K562 (cell line): ENCODE measurements around the gene TMEM63C. TPM values are rescaled to one million over a fixed set of nuclear protein-coding genes. Genes with fewer than 3 reads are reported as not detected.

Experiments
- ATAC-seq: fragments of 200-7000 bp; cut with Tn5 transposase; 3 replicates; pipeline ENCODE4 v1.9.1; 2020; ENCODE audit warnings: moderate library complexity
- BruUV-seq: library from RNA; stranded (reverse); fragments of 400-500 nt; replicated peaks from 2 replicates; lab custom pipeline; 2021; lab: Mats Ljungman, UMichigan
- CTCF ChIA-PET: fragments of 300-600 bp; formaldehyde crosslinking; extraction: SDS; loops from one replicate; lab custom pipeline; 2021; ENCODE audit warnings: low intra/inter-chr PET ratio; lab: Yijun Ruan, JAX
- POLR2A ChIA-PET: fragments of 300-600, 350-650 bp; sonication (Branson Sonifier 250); formaldehyde crosslinking; extraction: SDS; loops from one replicate; lab custom pipeline; 2021; ENCODE audit warnings: antibody characterized with exemption, inconsistent platforms; lab: Yijun Ruan, JAX
- DNase-seq, 4 experiments: peaks; one replicate each; pipeline versions ENCODE4 v3.0.0 to v3.0.0-alpha.2; 2011 to 2018; ENCODE audit warnings: low spot score in 3 of 4, mixed read lengths in 3 of 4; ENCODE audit errors: extremely low read depth in 1 of 4
- FAIRE-seq: peaks from 2 replicates; lab custom pipeline; 2011; peaks lifted over from hg19 to GRCh38; lab: Jason Lieb, UNC
- H2AFZ ChIP-seq: 2 replicates; pipeline ENCODE4 v1.6.0; 2011; ENCODE audit warnings: low read depth, low read length, control low read depth, inconsistent platforms
- H3K27ac ChIP-seq: fragments of 200-600 bp; 3 replicates; pipeline ENCODE4 v1.8.0; 2011; ENCODE audit warnings: low read depth, mild to moderate bottlenecking, control low read depth, inconsistent platforms, low read length, moderate library complexity, mixed read lengths; ENCODE audit errors: extremely low read depth
- H3K27me3 ChIP-seq, 2 experiments: fragments of 300-600 bp in 1 of 2; 2 replicates in 1 of 2; 3 replicates in 1 of 2; pipeline versions ENCODE4 v1.6.0 to v1.8.0; 2011; ENCODE audit warnings: inconsistent platforms in 2 of 2, low read length in 2 of 2, mild to moderate bottlenecking in 1 of 2, mixed read lengths in 1 of 2, moderate library complexity in 1 of 2; ENCODE audit not compliant: control insufficient read depth in 2 of 2, insufficient read depth in 2 of 2
- H3K36me3 ChIP-seq: fragments of 300-600 bp; 3 replicates; pipeline ENCODE4 v1.8.0; 2011; ENCODE audit warnings: mild to moderate bottlenecking, low read length, inconsistent platforms; ENCODE audit not compliant: control insufficient read depth, insufficient read depth
- H3K4me1 ChIP-seq, 2 experiments: fragments of 200-600 bp in 1 of 2; replicated peaks in 1 of 2; 2 replicates in 1 of 2; 3 replicates in 1 of 2; pipeline versions ENCODE4 v1.5.1 to v1.8.0; 2011; ENCODE audit warnings: inconsistent platforms in 2 of 2, low read length in 2 of 2, mild to moderate bottlenecking in 1 of 2, mixed read lengths in 1 of 2, moderate library complexity in 1 of 2; ENCODE audit not compliant: control insufficient read depth in 2 of 2, insufficient read depth in 2 of 2
- H3K4me2 ChIP-seq: 2 replicates; pipeline ENCODE4 v1.6.1; 2011; ENCODE audit warnings: low read length, control low read depth, inconsistent platforms, mixed read lengths; ENCODE audit not compliant: insufficient read depth
- H3K4me3 ChIP-seq: fragments of 200-600 bp; sonication (generic), shearing (Covaris generic); 2 replicates; pipeline ENCODE4 v1.5.1; 2016; ENCODE audit warnings: control low read depth, inconsistent platforms
- H3K79me2 ChIP-seq: fragments of 200-600 bp; 3 replicates; pipeline ENCODE4 v1.8.0; 2011; ENCODE audit warnings: low read length, inconsistent platforms; ENCODE audit not compliant: control insufficient read depth, insufficient read depth
- H3K9ac ChIP-seq, 2 experiments: 2 replicates each; pipeline versions ENCODE4 v1.6.0 to v1.6.1; 2011; ENCODE audit warnings: low read depth in 2 of 2, low read length in 2 of 2, control low read depth in 1 of 2, inconsistent platforms in 1 of 2, mild to moderate bottlenecking in 1 of 2, mixed read lengths in 1 of 2; ENCODE audit not compliant: insufficient read depth in 1 of 2
- H3K9me1 ChIP-seq: one replicate; pipeline ENCODE4 v1.6.0; 2011; ENCODE audit warnings: inconsistent platforms, mild to moderate bottlenecking, low read length, moderate library complexity; ENCODE audit not compliant: control insufficient read depth, insufficient read depth
- H3K9me3 ChIP-seq: replicated peaks from 2 replicates; pipeline ENCODE4 v1.5.1; 2011; ENCODE audit warnings: low read depth, low read length, inconsistent platforms; ENCODE audit not compliant: control insufficient read depth, insufficient read depth
- H4K20me1 ChIP-seq: replicated peaks from 2 replicates; pipeline ENCODE4 v1.6.1; 2011; ENCODE audit warnings: low read length, inconsistent platforms, mixed read lengths; ENCODE audit not compliant: control insufficient read depth, insufficient read depth
- CEBPB ChIP-seq: fragments of 450-650 bp; IDR thresholded peaks from 2 replicates; pipeline ENCODE4 v1.6.1; 2016; ENCODE audit warnings: missing genetic modification characterization, missing compliant biosample characterization
- HDAC3 ChIP-seq: fragments of 450-650 bp; IDR thresholded peaks from 2 replicates; pipeline ENCODE4 v1.6.1; 2018; ENCODE audit warnings: borderline replicate concordance, mild to moderate bottlenecking, moderate library complexity; ENCODE audit not compliant: partially characterized antibody
- MCM7 ChIP-seq, 2 experiments: fragments of 450-650 bp; IDR thresholded peaks; 2 replicates each; pipeline ENCODE4 v1.6.1; 2016 to 2018
- RBM25 ChIP-seq: fragments of 200-400 bp; formaldehyde crosslinking; IDR thresholded peaks from 2 replicates; pipeline ENCODE4 v1.6.1; 2018; ENCODE audit warnings: low read length, low read depth, moderate library complexity; ENCODE audit not compliant: severe bottlenecking
- RFX1 ChIP-seq: fragments of 450-650 bp; IDR thresholded peaks from 2 replicates; pipeline ENCODE4 v1.6.1; 2016; ENCODE audit warnings: mild to moderate bottlenecking, moderate library complexity
- TGIF2 ChIP-seq: sonication (generic); formaldehyde crosslinking; IDR thresholded peaks from 2 replicates; pipeline ENCODE4 v1.8.1; 2022; ENCODE audit warnings: mild to moderate bottlenecking, missing genetic modification reagents, moderate library complexity
- WGBS: fragments of 100-300 bp; shearing (Covaris generic); methylation state at CpG from one replicate; pipeline ENCODE4 v1.1.6; 2016; ENCODE audit warnings: low coverage, mixed read lengths; ENCODE audit not compliant: insufficient coverage; ENCODE audit errors: missing lambda C conversion rate; 5-methylcytosine and 5-hydroxymethylcytosine counted together
- in situ Hi-C: fragments of 300-500 bp; cut with MboI; formaldehyde crosslinking; loops from 4 replicates; pipeline ENCODE4 v1.15.0; 2018; ENCODE audit warnings: inconsistent platforms, mixed read lengths
- intact Hi-C: fragments of 100-400 bp; cut with micrococcal nuclease; formaldehyde crosslinking; loops from 2 replicates; pipeline ENCODE4 v1.14.2; 2022
- polyA plus RNA-seq, 8 experiments: library from polyadenylated mRNA; depleted of rRNA in 4 of 8; stranded (reverse) in 5 of 8; unstranded in 3 of 8; fragments of >200 nt; fragmentation: Nextera tagmentation in 2 of 8; fragmentation: Illumina TruSeq in 1 of 8; extraction: Ambion mirVana in 2 of 8; extraction: Trizol in 1 of 8; gene quantifications; 2 replicates each; pipeline versions ENCODE4 v1.2.1 to v1.2.3, GENCODE V29; 2011 to 2014; ENCODE audit warnings: inconsistent platforms in 1 of 8, missing spikeins in 1 of 8
- total RNA-seq, 7 experiments: library from RNA; depleted of rRNA in 6 of 7; stranded (reverse); fragments of >200 nt in 6 of 7; fragmentation: Illumina TruSeq in 2 of 7; extraction: Trizol in 2 of 7; gene quantifications; 2 replicates each; pipeline versions ENCODE4 v1.2.1 to v1.2.3, GENCODE V29; 2011 to 2021; ENCODE audit warnings: low replicate concordance in 1 of 7

Gene TMEM63C
- total and polyA plus RNA-seq, 9 of the 15 experiments (the other 6 are each of a cell fraction or from before 2014, with no cell fraction given), result 0.07 TPM; not detected in 8

DNA sequence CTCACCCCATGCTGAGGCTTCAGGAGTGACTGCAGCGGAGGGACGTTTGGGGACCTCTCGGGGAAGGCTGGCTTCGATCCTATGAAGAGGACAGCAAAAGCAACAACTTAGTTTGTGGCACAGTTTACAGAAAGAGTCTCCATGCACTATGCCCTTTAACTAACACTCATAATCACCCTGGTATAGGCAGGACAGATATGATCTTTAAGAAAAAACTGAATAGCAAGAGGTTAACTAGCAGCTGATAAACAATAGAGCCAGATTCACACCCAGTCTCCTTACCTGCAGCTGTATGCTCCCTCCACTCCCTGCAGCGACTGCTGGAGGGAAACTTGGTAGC, 27.4 kb downstream of the TMEM63C start:
- H3K36me3 ChIP-seq, result no peaks in the 10 kb centered on the region
- no peak overlapping the region for H3K27ac ChIP-seq
- H3K9ac ChIP-seq, result no peak overlapping the region
- H3K9me1 ChIP-seq, result peaks cover 4% of the 10 kb centered on the region
- ChIA-PET CTCF (no interaction called here), POLR2A (no interaction called here)
- in situ Hi-C loops (no loop called here), intact Hi-C loops (no loop called here)
- H3K4me3 ChIP-seq, result no peak overlapping the region
- no peaks in the 10 kb centered on the region; the same call in 1 of the 2 replicates for H4K20me1 ChIP-seq
- H3K4me2 ChIP-seq, result no peak overlapping the region
- peaks cover 0 to 4% of the 10 kb centered on the region in 2 experiments; a peak in 2 of 5 replicates for H3K27me3 ChIP-seq
- H3K79me2 ChIP-seq, result no peaks in the 10 kb centered on the region
- DNase-seq (no peak), ATAC-seq (no peak), FAIRE-seq (no peak)
- no peak for TF ChIP-seq TGIF2 (CRISPR knock-in tag)
- H3K9me3 ChIP-seq, result no peaks in the 10 kb centered on the region
- H3K4me1 ChIP-seq, result no peaks in the 10 kb centered on the region
- BruUV-seq, result no TSS peak
- H2AFZ ChIP-seq, result no peak overlapping the region
- WGBS, result 2% methylated on average over 5 of the region's 5 CpGs

DNA sequence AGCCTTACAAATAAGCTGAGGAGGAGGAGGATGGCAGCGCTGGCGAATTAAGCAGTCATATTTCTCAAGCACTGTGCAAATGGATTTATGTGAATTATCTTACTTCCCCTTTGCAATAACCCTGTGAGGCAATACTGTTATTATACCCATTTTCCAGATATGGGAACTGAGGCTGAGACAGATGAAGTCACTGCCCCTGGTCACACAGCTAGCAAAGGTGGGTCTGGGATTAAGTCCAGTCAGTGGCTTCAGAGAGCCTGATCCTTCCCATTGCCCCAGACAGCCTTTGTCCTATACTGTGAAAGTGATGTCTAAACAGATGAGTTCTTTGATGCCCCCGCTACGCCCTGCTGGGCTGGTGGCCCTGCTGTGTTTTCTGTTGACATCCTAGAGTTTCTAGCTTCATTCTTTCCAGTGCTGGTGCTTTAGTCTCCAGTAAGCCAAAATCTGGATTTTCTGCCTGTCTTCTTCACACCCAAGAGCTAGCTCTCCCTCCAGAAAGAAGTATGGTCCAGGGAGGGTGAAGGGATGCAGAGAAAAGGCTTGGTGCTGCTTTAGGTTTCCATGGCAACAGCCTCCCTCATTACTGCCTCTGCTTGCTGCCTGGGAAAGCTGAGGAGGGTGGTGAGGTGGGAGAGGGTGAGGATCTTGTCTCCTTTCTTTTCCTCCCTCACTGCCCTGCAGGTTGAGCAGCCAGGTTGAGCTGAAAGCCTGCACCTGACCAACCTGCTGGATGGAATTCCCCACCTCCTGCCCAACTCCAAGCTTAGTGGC, 30.7 kb downstream of the TMEM63C start:
- H3K9me1 ChIP-seq, result peaks cover 4% of the 10 kb centered on the region
- no peaks in the 10 kb centered on the region; the same call in 1 of the 2 replicates for H4K20me1 ChIP-seq
- ChIA-PET POLR2A (interaction anchor here (0.6 kb wide), 1 partner anchor 80 kb away, joined by 3 read pairs; no protein-coding TSS in a partner anchor), CTCF (no interaction called here)
- H3K79me2 ChIP-seq, result no peaks in the 10 kb centered on the region
- no peak overlapping the region for H3K4me3 ChIP-seq
- no peak for FAIRE-seq
- ATAC-seq, result no peak
- H3K27ac ChIP-seq, result no peak overlapping the region
- DNase-seq, result no peak
- in situ Hi-C loops (no loop called here), intact Hi-C loops (loop anchor here (5.0 kb wide), 1 partner anchor 60 kb away; no protein-coding TSS in a partner anchor)
- H3K4me2 ChIP-seq, result no peak overlapping the region
- no peaks in the 10 kb centered on the region for H3K9me3 ChIP-seq
- no peaks in the 10 kb centered on the region for H3K36me3 ChIP-seq
- TF ChIP-seq MCM7 (IDR thresholded peaks at IDR 0.05), result no peak
- peak; percentile 80 for TF ChIP-seq RFX1
- no peak for TF ChIP-seq HDAC3
- TF ChIP-seq CEBPB (tag), result peak; percentile 25; the same call in 1 of the 2 replicates
- TF ChIP-seq RBM25, result peak; percentile 89
- peaks cover 0 to 16% of the 10 kb centered on the region in 2 experiments; a peak in 3 of 5 replicates for H3K27me3 ChIP-seq
- no TSS peak for BruUV-seq
- no peaks in the 10 kb centered on the region for H3K4me1 ChIP-seq
- 3% methylated on average over 4 of the region's 4 CpGs for WGBS
- no peak overlapping the region for H3K9ac ChIP-seq
- no peak overlapping the region for H2AFZ ChIP-seq
